HK-2 (cell line): ENCODE results near the gene AOX1.
"Not testable (repeated sequence)": the region's sequence is repeated elsewhere in the genome, so short reads cannot be mapped to it uniquely, and the experiment has no call there.

ENCODE experiments used
- DNase-seq: peaks from one replicate; pipeline ENCODE4 v3.0.0-alpha.2; 2018; ENCODE audit not compliant: unreplicated experiment

The AOX1 gene

DNA sequence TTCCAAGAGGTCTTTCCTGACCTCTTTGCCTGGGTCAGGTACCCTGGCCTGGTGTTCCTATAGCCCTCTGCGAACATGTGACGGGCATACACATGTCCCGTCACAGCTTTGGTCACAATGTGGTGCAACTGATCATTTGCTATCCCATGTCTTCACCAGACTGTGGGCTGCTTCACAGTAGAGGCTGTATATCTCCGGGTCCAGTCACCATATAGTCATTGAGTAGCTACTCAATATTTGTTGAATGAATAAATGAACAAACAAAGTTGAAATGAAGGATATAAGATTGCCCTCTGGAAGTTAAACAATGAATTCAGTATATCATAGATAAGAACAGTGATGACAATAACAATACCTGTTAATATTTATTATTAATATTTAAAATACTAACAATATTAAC, 16.8 kb downstream of the AOX1 start:
- DNase-seq = no peak

DNA sequence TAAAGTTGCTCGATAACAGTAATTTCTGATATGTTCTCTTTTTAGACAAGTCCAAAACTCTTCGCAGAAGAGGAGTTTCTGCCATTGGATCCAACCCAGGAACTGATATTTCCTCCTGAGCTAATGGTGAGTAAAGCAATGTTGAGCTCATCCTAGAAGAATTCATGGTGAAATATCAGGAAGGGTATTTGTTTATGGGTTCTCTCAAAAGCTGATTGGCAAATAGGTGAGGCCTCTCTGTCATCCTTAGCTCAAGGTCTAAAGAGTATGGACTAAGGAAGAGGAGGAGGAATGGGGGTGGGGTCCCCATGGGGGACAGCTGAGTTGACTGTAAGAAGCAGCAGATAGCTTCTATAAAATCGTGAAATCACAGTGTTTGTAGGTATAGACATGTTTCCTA, 18.2 kb downstream of the AOX1 start:
- no peak for DNase-seq

DNA sequence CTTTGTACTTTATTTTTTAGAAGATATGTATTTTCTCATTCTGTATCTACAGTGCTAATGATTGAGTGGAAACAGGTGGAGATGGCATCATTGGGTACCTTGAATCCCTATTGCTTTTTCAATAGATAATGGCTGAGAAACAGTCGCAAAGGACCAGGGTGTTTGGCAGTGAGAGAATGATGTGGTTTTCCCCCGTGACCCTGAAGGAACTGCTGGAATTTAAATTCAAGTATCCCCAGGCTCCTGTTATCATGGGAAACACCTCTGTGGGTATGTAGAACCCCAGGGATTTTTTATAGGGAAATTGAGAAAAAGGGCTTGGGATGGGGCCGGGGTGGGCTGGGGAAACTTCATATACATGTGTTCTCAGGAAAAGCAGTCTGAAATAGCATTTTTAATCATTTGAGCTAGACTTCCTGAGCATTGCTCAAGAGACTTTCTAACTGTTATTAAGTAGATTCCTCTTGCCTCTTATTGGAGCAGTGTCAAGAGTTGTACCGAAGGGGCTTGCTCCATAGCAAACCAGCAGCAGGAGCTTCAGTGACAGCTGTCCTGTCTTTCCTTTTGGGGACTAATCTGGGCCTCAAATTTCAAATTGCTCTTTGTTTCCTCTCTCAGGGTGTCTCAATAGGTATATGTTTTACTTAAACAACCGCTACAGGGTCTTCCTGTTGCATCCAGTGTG, 18.9 kb downstream of the AOX1 start:
- no peak for DNase-seq

DNA sequence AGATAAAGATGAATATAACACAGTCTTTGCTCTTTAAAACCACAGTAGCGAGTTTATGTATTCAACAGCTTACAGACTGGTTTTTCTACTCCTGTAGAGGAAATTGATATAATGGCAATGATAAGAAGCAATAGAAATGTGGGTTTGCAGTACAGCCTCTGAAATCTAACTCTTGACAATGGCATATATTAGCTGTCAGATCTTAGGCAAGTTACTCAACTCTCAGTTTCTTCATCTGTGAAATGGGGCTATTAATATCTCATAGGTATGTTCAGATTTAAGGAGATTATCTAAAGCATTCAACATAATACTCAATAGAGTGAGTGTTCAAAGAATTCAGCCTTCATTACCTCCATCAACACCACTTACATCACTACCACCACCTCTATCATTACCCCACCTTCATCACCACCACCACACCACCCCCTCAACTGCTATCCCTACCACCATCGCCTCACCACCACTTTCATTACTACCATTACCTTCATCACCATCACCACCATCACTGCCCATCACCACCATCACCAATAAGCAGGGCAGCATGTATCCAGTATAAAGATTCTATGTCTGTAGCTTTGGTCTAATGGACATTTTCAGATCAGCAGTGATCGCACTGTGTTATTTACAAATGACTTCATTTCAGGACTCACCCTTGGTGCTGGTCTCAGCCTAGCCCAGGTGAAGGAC, 22.7 kb downstream of the AOX1 start:
- DNase-seq = no peak

DNA sequence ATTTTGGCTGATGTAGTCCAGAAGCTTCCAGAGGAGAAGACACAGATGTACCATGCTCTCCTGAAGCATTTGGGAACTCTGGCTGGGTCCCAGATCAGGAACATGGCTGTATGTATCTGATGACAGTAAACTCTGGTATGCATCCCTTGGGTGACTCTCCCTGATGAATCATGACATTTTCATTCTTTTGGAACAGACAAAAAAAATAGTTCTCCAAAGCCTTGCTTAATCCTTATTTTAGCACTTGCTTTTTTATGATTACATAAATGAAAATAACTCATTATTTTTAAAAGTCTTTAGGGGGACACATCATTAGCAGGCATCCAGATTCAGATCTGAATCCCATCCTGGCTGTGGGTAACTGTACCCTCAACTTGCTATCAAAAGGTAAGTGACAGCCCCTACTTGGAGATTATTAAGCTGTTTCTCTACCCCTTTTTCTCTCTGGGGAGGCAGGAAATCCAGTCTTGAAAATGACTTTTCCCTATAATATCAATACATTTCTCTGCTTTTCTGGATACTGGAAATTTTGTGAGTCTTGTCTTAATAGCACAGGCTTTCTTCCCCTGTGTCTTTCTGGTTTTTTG, 23.3 kb downstream of the AOX1 start:
- DNase-seq = peak; percentile 39

DNA sequence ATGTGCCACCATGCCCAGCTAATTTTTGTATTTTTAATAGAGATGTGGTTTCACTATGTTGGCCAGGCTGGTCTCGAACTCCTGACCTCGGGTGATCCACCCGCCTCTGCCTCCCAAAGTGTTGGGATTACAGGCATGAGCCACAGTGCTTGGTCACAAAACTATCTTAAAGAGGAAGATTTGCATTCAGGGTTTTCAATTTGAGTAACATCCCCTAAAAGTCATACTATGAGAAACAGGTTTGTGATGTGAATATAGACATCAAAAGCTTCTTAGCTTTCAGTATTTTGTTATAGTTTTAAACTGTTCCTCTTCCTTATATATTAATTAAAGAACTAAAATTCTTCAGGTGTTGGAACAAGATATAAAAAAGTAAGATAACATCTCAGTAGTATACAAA, 24.4 kb downstream of the AOX1 start:
- DNase-seq = not testable (repeated sequence)

DNA sequence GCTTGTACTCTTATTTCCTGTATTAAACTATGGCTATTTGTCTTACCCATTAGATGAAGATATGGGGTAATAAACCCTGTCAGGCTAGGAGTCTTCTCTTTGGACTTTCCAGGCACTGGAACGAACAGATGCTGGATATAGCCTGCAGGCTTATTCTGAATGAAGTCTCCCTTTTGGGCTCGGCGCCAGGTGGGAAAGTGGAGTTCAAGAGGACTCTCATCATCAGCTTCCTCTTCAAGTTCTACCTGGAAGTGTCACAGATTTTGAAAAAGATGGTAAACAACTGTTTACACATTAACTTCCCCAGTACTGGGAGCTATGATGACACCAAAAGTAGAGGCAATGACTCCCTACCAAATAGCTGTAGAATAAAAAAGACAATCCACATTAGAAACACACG, 27.9 kb downstream of the AOX1 start:
- DNase-seq = no peak

DNA sequence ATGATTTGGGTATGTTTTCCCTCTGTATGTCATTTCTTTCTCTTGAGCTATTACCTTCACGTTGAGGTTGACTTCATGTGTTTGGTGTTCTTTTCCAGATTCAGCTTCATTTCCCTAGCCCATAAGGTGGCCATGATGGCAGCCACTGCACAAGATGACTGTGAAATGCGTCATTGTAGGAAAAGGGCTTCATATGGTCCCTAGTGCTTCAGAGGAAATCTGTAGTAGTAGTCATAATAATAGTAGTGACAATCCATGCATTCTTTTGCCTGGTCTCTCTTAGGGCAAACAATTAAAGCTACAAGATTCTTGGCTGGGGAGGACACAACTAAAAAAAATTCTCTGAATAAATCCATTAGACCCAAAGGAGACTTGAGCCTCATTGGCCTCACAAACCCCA, 28.4 kb downstream of the AOX1 start:
- DNase-seq = no peak

DNA sequence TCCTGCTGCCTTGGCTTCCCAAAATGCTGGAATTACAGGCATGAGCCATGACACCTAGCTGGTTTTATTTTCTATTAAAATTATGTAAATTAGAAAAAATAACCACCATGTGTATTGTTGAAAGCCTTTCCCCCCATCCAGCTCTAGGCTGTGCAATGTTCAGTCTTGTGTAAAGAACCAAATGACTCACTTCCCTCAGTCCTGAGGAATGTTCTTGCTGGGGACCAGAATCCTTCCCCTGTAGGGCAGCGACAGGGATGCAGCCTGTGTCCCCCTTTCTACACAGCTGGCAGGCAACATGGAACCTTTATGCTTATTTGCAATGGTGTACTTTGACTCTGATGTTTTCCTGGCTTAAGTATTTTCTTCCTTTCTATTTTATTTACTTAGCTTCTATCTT, 29.4 kb downstream of the AOX1 start:
- DNase-seq = peak; percentile 49

DNA sequence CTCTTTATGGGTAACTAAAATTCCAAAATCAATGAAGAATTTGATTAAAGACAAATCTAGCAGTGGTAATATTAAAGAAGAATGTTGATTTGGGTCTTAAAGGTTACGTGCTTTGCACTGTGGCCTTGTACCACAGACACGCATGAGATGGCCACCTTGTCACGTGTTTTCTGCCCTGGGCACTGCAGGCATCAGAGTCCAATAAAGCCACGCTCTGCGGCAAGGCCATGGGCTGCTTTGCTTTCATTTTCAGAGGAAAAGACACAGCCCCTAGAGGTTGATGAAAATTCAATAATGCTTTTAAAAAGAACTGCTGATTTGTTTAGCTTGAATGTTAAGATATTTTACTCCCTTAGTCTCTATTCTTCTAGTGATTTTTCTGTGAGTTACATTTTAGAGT, 30.4 kb downstream of the AOX1 start:
- no peak for DNase-seq

DNA sequence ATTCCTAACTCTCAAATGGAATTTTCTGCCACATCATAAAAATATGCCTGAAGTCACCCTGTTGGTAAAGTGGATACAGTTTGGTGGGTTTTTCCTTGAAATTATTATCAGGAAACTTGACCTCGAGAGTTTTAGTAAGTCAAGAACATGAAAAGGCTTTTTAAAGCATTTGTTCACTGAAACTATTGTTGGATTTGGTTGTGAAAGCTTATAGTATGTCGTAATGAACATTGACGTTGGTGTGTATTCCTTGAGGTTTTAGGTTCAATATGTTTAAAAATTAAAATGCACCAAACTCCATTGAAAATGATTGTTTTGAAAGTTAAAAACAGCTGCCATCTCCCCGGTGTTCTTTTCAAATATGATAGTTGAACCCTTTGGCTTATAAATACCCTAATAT, 30.8 kb downstream of the AOX1 start:
- no peak for DNase-seq

DNA sequence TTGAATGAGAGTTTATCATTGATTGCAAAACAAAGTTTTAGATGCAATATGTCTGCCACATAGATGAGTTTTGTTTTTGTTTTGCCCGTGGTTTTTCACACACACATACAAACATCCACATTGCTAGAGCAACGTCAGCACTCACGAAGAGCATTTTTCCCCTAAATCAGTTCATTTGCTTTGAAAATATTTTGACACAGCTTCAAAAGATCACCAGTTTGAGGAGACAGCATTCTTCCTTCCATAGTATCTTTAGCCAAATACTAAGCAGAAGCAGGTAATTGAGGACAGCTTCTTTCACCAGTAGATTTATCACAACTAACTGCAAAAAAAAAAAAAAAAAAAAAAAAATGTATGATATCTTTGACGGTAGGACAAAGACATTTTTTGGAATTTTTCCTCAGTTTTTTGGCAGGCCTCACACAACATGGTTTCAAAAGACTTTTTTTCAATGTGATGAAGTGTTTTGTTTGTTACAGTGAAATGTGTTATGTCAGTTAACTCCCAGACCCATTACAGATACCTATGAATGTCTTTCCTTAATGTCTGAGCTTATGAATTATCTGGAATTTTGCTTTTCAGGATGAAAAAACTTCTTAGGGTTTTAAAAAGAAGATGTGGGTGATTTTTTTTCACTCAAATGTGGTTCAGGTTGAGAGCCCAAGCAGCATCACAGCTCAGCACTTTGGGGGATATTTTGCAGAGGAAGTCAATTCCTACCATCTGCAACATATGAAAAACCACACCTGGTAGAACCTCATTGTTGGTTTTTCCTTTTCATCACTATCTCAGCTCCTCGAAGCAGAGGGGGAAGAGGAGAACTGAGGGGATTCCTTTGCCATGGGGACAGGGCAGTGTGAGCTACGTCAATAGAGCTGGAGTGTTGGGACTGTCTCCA, 31.6 kb downstream of the AOX1 start:
- DNase-seq = no peak

DNA sequence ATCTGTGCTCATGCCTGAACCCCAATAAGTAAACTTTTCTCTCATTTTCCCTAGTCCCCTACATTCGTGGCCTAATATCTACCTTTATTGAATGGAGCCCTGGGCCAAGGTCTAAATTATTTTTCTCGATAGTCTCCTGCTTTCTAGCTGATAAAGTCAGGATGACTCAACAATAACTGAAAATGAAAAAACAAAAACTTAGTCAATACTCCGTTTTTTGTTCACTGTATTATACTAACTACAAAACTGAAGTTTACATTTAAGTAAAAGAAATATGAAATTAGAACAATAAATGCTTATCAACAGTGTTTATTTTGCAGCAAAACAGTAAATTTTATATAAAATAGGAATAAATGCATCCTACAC, 32.2 kb downstream of the AOX1 start:
- DNase-seq = no peak

DNA sequence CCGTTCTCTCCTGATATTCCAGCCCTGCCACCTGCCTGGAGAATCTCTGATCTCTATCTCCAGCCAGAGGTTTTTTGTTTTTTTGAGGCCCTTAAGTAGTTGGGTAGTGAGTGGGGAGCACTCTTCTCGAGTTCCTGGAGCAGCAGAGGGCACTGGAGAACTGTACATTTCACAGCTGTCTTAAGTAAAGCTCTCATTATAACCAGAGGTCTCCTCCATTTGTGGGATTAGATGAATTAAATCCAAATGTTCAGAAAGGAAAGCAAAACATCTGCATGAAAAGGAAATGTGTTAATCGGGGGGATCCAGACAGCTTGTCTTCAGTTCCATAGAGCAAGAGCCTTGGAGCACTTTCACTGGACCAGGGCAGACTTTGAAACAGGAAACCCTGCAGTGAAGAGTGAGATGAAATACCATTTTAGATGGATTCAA, 32.8 kb downstream of the AOX1 start:
- no peak for DNase-seq

DNA sequence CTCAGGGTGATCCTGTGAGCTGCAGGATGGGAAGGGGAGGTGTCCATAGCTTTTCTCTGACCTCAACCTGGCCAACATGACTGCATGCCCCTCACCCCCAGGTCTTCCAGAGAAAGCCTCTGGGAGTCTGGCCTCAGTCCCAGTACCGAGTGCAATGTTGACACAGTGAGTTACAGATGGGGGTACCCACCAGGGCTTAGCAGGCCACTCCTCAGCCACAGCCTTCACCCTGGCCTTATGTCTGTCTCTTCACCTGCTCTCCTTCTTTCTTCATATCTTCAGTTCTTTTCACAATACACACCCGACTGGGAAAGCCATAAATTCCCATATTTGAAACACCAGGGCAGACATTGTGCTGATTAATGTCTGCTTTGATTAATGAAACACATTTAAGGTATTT, 33.5 kb downstream of the AOX1 start:
- no peak for DNase-seq

DNA sequence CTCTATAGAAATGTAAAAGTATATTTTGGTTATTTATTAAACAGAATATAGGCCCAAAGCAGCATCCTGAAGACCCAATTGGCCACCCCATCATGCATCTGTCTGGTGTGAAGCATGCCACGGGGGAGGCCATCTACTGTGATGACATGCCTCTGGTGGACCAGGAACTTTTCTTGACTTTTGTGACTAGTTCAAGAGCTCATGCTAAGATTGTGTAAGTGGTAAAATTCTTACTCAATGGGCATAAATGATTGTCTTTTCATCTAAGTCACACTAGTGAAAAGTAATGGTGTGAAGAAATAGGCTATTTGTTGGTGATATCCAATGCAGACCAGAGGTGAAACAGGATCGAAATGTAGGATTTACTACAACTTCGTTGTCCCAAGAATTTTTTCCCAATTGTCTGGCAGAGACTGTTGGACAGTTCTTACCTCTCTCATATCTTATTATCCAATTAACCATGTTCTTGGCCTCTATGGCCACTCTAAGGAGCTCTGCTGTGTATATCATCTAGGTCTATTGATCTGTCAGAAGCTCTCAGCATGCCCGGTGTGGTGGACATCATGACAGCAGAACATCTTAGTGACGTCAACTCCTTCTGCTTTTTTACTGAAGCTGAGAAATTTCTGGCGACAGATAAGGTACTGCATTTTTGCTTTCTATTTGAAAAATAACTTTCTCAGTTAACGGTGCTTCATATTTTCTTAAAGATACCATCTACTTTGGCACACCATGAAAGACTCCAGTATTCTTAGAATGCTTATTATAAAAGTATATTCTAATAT, 35.0 kb downstream of the AOX1 start:
- no peak for DNase-seq

DNA sequence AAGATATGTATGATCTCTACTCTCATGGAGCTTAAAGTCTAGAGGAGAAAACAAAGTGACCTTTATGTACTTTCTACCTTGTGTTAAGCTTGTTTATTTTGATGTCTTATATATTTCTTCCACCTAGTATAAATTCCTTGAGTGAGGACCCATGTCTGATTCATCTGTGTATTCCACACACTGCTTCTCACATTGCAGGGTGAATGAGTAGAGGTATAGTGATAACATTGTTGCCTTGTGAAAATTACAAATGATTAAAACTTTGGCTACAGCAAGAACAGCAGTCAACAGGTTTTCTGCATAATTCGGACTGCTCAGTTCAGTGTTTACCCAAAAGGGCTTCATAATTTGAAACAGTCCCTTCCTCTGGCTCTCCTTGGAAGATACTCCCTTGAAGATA, 36.3 kb downstream of the AOX1 start:
- DNase-seq = no peak

DNA sequence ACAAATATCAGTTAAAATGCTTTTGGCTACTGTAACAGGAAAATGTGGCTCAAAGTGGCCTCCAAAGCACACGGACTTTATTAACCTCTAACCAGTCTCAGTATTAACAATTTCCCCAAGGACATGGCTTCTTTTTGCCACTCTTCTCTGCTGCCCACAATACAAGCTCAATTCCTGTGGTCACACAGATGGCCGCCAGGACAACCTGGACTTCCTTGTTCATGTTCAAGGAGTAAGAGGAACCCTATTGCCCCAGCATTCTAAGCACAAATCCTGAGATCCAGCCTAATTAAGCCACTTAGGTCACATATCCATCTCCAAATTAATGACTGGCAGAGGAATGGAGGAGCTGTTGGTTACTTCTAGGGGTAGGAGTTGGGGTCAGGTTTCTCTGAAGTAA, 38.2 kb downstream of the AOX1 start:
- no peak for DNase-seq

DNA sequence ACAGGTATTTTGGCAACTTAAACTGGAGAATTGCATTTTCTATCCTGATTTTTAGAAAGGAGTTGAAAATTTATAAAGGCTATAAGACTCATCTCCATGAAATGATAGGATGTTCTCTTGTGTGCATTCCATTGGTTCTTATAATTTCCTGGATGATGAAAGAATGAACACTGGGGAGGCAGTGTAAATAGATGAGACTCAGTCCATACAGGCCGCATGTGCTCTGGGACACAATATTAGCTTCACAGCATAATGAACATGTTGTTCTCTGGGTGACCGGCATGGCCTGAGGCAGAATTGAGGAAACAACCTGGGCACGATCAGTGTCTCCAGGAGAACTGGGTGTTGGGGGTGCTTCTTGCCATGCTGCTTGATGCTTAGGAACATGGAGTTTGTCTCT, 38.8 kb downstream of the AOX1 start:
- DNase-seq = no peak

DNA sequence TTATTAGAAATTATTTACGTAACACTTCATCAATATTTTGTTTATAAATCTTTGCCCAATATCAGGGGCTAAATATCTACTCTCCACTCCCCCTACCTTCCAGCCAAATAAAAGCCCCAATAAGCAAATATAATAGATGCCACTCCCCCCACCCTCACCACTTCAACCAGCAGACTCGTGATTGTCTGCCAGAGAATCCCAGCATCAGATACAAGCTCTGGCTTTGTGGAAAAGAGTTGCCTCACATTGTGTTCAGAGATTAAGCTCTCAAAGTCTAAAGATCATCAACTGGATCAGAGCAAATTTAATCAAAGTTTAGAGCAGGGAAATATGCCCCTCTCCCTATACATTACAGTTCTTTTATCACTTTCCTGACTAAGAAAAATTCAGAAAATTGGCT, 39.5 kb downstream of the AOX1 start:
- DNase-seq = no peak

DNA sequence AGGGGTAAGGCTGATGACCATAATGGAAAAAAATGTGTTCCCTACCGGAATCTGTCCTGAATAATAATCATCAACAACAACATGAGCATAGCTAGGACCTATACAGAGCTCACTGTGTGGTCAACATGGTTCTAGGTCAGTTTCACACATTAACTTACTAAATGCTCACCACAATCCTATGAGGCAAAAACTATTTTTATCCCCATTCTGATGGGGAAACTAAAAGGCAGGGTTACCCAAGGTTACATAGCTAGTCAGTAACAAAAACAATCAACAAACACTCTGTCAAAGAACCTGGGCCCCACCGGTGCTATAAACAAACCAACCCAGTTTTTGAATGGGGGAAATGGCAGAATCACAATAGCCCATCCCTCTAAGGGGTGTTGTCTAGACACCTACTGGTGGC, 40.1 kb downstream of the AOX1 start:
- DNase-seq = no peak
